Fibroblast of gingiva (primary cell): Measurements from ENCODE around the gene IGF2R.
"Not testable (repeated sequence)": the region's sequence is repeated elsewhere in the genome, so short reads cannot be mapped to it uniquely, and the experiment has no call there.

ENCODE experiments used
- DNase-seq: peaks from one replicate; pipeline ENCODE4 v3.0.0-alpha.2; 2011; ENCODE audit warnings: low read depth

IGF2R gene

GRCh38 chr6:159953091-159953601 lies 15.7 kb upstream of the IGF2R start:
- peak; percentile 87 for DNase-seq

GRCh38 chr6:159955945-159956361 lies 12.9 kb upstream of the IGF2R start:
- DNase-seq, result no peak

- no peak for DNase-seq
Observed at GRCh38 chr6:159957071-159957673, 11.7 kb upstream of the IGF2R start.

- no peak for DNase-seq
Observed at GRCh38 chr6:159959165-159959975, 9.5 kb upstream of the IGF2R start.

- peak; percentile 26 for DNase-seq
Observed at GRCh38 chr6:159959976-159960384, 8.9 kb upstream of the IGF2R start.

GRCh38 chr6:159960485-159960884 lies 8.4 kb upstream of the IGF2R start:
- DNase-seq, result no peak

GRCh38 chr6:159961528-159961927 lies 7.4 kb upstream of the IGF2R start:
- no peak for DNase-seq

- no peak for DNase-seq
Observed at GRCh38 chr6:159963111-159963510, 5.8 kb upstream of the IGF2R start.

- no peak for DNase-seq
Observed at GRCh38 chr6:159964046-159964445, 4.8 kb upstream of the IGF2R start.

- DNase-seq, result peak; percentile 40
Observed at GRCh38 chr6:159966339-159966738, 2.5 kb upstream of the IGF2R start.

GRCh38 chr6:159966981-159967380 lies 1.9 kb upstream of the IGF2R start:
- DNase-seq, result no peak

GRCh38 chr6:159967621-159968020 lies 1.3 kb upstream of the IGF2R start:
- DNase-seq, result not testable (repeated sequence)

- no peak for DNase-seq
Observed at GRCh38 chr6:159969204-159969912, 476 bp downstream of the IGF2R start.

GRCh38 chr6:159969921-159970320 lies 1.0 kb downstream of the IGF2R start:
- peak; percentile 74 for DNase-seq

- no peak for DNase-seq
Observed at GRCh38 chr6:159970659-159971063, 1.8 kb downstream of the IGF2R start.

GRCh38 chr6:159971341-159972178 lies 2.7 kb downstream of the IGF2R start:
- no peak for DNase-seq

GRCh38 chr6:159972506-159973268 lies 3.8 kb downstream of the IGF2R start:
- no peak for DNase-seq

GRCh38 chr6:159973406-159973805 lies 4.5 kb downstream of the IGF2R start:
- DNase-seq, result peak; percentile 80

GRCh38 chr6:159973951-159974350 lies 5.1 kb downstream of the IGF2R start:
- DNase-seq, result peak; percentile 75

GRCh38 chr6:159974932-159975331 lies 6.0 kb downstream of the IGF2R start:
- DNase-seq, result no peak

GRCh38 chr6:159976686-159977254 lies 7.9 kb downstream of the IGF2R start:
- DNase-seq, result no peak
